NCI-H82 treated with DMSO at 0.1 percent for 48 hours (cell line): Measurements from ENCODE around the gene MIF4GD.
"Not testable (repeated sequence)": the region's sequence is repeated elsewhere in the genome, so short reads cannot be mapped to it uniquely, and the experiment has no call there.

Experiments used
- DNase-seq: peaks from one replicate; lab custom pipeline; 2025; ENCODE audit not compliant: unreplicated experiment; lab: John Stamatoyannopoulos, UW

Gene MIF4GD

GRCh38 chr17:75270966-75271232 lies at the start of gene MIF4GD:
Gene MIF4GD, minus strand, starts transcription at chr17:75271231. Its CDS starts 1,036 bp downstream, at chr17:75270195.
- DNase-seq, result no peak

- DNase-seq, result no peak
Observed at GRCh38 chr17:75319904-75320691, 49.1 kb upstream of the MIF4GD start.

- DNase-seq, result no peak
Observed at GRCh38 chr17:75318615-75319222, 47.7 kb upstream of the MIF4GD start.

- DNase-seq, result no peak
Observed at GRCh38 chr17:75318211-75318610, 47.2 kb upstream of the MIF4GD start.

GRCh38 chr17:75317671-75318070 lies 46.6 kb upstream of the MIF4GD start:
- no peak for DNase-seq

GRCh38 chr17:75316253-75316652 lies 45.2 kb upstream of the MIF4GD start:
- DNase-seq, result no peak

- no peak for DNase-seq
Observed at GRCh38 chr17:75315541-75316243, 44.7 kb upstream of the MIF4GD start.

GRCh38 chr17:75313941-75314551 lies 43.0 kb upstream of the MIF4GD start:
- no peak for DNase-seq

- DNase-seq, result no peak
Observed at GRCh38 chr17:75308732-75309629, 38.0 kb upstream of the MIF4GD start.

GRCh38 chr17:75307957-75308731 lies 37.1 kb upstream of the MIF4GD start:
- DNase-seq, result peak; percentile 55

GRCh38 chr17:75301502-75302206 lies 30.6 kb upstream of the MIF4GD start:
- DNase-seq, result no peak

GRCh38 chr17:75301049-75301448 lies 30.0 kb upstream of the MIF4GD start:
- DNase-seq, result no peak

- DNase-seq, result no peak
Observed at GRCh38 chr17:75300280-75300679, 29.2 kb upstream of the MIF4GD start.

GRCh38 chr17:75295201-75296158 lies 24.4 kb upstream of the MIF4GD start:
- no peak for DNase-seq

- DNase-seq, result not testable (repeated sequence)
Observed at GRCh38 chr17:75292810-75293448, 21.9 kb upstream of the MIF4GD start.

- DNase-seq, result no peak
Observed at GRCh38 chr17:75289832-75290337, 18.9 kb upstream of the MIF4GD start.

- peak; percentile 96 for DNase-seq
Observed at GRCh38 chr17:75289115-75289831, 18.2 kb upstream of the MIF4GD start, which contains the start of gene SLC25A19. Gene SLC25A19, minus strand, starts transcription at chr17:75289433. Its CDS starts 2,669 bp downstream, at chr17:75286764.
